NCI-H1694 (cell line): ENCODE results near the gene FHL1.
A peak's percentile ranks its signal among the peaks of the same experiment; 100 is the strongest.
"Not testable (repeated sequence)": the region's sequence is repeated elsewhere in the genome, so short reads cannot be mapped to it uniquely, and the experiment has no call there.

ENCODE experiments used
- DNase-seq: peaks from one replicate; lab custom pipeline; 2025; lab: John Stamatoyannopoulos, UW

Gene FHL1

GRCh38 chrX:136147976-136148375, 643 bp downstream of the FHL1 start:
- DNase-seq = no peak

DNA sequence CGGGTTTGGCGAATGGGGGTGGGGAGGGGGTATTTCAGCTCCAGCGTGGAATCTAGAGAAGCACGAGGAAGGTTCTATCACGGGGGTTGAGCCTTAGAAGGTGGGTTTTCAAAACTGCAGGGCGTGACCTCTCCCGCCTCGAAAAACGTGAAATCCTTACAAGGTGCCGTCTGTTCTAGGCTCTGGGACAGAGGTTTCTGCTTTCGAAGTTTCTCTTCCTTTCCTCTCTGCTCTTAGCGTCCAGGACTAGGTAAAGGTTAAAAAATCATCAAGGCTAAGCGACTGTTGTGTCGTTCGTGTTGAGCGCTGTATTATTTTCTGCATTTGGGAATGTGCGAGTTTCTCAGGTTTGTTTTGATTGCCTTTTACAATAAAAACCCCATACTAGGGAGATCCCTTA, 1.1 kb downstream of the FHL1 start:
- no peak for DNase-seq

DNA sequence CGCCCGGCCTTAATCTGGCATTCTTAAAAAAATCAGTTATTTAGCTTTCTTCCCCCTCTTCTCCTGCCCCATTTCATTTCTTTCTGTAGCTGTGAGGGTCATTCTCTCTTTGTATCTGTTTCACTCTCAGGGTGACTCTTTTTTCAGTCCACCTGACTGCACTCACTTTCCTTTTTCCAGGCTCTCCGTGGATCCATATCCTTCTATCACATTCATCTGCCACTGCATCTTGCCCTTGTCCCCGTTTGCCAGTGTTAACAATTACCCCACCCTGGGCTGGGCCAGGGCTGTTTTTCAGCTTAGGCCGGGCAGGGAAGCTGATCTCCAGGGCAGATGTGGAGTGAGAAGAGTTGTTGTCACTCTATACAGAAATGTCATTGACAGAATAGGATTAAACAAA, 7.7 kb downstream of the FHL1 start:
- DNase-seq = no peak

DNA sequence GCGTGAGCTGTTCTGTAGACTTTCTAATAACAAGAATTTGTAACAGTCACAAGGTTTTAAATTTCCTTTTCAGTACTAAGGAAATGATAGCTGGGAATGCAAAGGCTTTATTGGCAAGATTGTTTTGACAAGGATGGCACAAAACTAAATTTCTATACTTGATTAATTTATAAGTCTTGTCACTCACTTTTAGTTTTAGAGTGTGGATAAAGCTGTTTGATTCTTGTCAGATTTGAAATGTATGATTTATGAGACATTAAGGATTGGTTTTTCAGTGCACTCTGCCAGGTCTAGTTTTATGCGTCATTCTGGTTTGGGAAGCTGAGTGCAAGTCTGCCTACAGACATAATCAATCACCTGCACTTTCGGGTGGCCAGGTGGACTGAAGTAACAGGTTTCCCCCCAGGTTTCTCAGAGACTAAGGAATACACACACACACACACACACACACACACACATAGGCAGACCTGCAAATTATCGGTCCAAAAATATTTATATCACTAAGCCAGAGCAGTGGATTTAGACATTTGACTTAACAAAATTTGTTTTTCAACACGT, 9.3 kb downstream of the FHL1 start:
- DNase-seq = no peak

GRCh38 chrX:136157187-136157586, 9.9 kb downstream of the FHL1 start:
- no peak for DNase-seq

GRCh38 chrX:136158685-136159084, 11.4 kb downstream of the FHL1 start:
- DNase-seq = no peak

- no peak for DNase-seq
Measured at GRCh38 chrX:136159611-136160025, 12.3 kb downstream of the FHL1 start.

DNA sequence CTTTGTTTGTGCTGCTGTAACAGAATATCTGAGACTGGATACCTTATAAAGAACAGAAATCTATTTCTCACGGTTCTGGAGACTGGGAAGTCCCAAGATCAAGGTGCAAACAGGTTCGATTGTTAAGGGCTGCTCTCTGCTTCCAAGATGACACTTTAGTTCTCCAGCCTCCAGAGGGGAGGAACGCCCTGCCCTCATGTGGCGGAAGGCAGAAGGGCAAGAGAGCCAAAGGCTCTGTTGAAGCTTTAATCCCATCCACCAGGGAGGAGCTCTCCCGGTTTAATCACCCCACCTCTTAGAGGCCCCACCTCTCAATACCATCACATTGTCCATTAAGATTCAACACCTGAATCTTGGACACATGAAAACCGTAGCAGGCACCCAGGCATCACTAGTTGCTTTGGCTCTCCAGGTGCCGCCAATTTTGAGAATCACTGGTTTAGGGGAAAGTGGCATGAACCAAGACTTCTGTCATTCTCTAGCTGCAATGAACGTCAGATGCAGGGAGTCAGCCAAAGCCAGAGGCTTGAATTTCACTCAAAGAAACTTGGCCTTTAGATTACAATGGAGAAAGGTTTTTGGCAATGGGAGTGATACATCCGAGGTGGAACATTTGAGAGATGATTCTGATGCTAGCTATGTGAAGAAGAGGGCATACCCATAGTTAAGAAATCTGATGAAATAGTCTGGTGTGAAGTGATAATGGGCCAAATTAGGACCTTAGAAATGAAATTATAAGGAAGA, 15.7 kb downstream of the FHL1 start:
- peak; percentile 10 for DNase-seq

DNA sequence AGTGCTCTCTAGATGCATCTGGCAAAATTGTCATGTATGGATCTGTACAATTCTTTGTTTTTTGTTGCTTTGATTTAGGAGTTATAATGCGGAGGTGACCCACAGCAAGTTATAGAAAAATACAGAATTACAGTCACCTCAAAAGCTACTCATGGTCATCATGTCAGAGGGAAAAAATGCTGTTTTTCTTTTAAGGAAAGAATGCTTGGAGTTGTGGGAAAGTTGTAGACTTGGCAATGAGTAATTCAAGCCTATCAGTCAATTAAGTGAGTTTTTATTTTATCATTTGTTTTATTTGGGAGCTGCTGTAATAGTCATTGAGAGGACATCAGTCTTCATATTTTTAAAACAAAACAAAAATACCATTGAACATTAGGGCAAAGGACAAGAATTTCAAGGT, 16.4 kb downstream of the FHL1 start:
- no peak for DNase-seq

GRCh38 chrX:136165406-136165805, 18.1 kb downstream of the FHL1 start:
- no peak for DNase-seq

GRCh38 chrX:136166221-136166855, 19.0 kb downstream of the FHL1 start:
- DNase-seq = no peak

DNA sequence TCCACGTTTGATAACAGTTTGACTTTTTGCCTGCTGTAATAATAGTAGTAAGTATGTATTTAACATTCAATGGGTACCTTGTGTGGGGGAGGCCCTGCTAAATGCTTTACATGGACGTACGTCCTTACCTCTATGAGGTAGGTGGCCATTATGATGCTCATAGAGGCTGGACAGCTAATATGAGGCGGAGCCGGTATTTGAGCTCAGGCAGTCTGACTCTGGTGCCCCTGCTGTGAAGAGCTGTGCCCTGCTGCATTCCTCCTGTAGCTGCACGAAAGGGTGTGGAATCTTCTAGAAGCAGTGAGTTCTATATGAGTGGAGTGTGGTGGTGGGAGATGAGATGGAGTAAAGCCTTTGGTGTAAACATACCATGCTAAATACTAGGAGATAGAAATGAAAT, 20.7 kb downstream of the FHL1 start:
- not testable (repeated sequence) for DNase-seq

DNA sequence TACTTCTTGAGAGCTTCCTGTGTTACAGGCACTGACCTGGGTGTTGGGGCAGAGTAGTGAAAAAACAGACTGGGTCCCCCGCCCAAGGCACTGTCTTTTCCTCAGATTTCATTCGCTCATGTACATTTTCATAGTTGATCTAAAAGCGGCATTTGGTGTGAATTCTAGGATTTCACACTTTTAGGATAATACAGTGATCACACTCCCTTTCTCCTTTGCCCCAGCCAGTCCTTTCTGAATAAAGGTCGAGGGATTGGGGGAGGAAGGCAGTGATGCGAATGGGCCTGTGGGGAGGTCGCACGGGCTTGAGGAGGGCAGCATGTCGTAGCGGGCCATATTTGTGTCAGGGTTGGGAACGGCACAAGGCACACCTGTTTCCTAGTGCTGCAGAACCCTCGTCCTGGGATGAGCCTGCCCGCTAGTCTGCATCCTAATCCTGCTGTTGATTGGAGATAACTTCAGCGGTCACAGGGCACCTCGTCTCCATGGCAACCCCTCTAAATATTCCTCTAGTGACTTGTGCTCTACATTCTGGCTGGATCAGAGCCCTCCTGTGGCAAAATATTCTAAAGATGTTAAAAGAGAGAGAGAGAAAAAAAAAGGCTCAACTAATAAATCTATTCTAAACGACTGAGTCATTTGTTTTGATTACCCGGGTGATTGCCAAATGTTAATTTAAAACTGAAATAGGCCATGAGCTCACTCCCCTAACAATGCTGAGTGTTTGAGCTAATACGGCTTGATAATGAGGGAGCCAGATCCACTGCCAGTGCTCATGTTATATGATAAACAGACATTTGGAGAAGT, 21.8 kb downstream of the FHL1 start:
- peak; percentile 17 for DNase-seq

GRCh38 chrX:136170139-136170800, 22.9 kb downstream of the FHL1 start:
- no peak for DNase-seq

DNA sequence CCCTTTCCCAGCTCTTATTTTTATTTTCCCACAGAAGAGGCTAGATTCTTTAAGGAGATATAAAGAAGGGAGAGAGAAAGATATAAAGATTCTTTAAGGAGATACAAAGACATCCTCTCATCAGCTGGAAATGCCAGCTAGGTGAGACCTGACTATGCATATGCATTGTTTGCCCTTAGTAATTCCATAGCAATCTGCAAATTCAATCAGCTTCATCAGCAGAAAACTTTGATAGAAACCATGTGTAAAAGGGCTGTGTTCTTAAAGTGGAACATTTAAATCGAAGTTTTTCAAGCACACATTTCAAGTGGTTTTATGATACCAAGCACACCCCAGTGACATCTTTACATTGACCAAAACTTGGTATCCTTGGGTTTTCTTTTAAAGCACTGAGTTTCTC, 24.1 kb downstream of the FHL1 start:
- no peak for DNase-seq

DNA sequence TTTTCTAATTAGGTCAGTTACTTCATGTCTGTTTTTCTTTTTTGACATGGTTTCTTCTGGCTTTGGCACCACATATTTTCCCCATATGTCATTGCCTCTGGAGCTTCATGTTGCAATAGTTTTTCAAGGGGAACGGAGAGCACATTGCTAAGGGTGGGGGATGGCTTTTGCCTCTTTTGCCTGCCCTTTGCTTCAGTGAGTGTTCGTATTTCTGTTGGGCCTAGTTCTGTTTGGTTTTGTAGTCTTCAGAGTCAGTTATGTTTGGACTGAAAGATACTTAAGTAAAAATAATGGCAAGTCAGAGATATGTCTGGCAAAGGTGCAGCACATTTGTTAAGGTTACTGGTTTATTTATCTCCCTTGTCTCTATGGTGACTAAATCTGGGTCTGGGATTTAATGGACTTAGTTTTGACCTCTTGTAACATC, 29.1 kb downstream of the FHL1 start:
- DNase-seq = no peak

DNA sequence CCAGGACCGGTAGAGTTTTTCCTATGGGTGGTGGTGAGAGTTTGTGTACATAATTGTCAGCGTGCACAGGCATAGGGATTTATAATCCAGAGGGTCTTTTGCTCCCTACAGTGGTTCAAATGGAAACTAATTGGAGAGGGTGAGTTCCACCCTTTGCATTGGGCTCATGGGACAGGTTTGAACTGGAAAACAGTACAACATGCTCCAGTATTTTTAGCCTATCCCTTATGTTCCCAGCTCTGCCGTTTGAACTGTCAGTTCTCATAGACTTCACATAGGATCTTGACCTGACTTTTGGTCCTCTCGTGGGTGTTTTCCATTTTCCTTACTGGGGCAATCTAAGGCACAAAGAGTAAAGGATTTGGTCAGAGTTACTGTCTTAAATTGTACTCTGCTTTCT, 31.8 kb downstream of the FHL1 start:
- DNase-seq = no peak

DNA sequence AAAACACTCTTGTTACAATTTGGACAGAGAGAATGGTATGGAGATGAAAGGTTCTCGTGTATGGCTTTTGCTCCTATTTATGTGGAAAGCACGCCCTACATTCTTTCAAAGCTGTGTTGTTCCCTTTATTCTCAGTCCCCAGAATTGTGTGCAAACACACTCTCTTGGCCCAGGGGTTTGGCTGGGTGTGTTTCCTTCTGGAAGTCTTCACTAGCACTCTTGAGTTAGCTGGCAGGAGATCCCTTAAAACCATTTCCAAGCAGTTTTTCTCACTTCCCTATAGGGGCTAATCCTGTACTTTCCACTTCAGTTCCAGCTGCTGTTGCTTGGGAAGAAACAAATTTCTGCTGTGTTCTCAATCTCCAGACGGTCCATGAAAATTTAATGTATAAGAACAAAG, 35.1 kb downstream of the FHL1 start:
- DNase-seq = no peak

DNA sequence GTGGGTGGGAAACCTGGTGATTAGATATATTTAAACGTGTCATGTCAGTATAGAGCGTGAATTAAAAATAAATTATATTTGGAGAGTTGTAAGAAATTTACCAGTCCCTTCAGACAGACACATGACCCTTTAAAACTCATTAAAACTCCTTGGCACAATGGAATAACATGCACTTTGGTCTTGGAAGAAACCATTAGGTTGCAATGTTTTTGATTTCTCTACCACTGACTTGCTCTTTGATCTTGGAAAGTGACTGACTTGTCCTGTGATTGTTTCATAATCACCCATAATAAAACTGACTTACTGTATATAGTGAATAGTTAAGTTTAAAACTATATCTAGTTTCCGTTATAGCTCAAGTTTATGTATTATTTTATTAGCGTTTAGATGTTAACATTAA, 35.8 kb downstream of the FHL1 start:
- no peak for DNase-seq

GRCh38 chrX:136183917-136184316, 36.6 kb downstream of the FHL1 start:
- DNase-seq = no peak

DNA sequence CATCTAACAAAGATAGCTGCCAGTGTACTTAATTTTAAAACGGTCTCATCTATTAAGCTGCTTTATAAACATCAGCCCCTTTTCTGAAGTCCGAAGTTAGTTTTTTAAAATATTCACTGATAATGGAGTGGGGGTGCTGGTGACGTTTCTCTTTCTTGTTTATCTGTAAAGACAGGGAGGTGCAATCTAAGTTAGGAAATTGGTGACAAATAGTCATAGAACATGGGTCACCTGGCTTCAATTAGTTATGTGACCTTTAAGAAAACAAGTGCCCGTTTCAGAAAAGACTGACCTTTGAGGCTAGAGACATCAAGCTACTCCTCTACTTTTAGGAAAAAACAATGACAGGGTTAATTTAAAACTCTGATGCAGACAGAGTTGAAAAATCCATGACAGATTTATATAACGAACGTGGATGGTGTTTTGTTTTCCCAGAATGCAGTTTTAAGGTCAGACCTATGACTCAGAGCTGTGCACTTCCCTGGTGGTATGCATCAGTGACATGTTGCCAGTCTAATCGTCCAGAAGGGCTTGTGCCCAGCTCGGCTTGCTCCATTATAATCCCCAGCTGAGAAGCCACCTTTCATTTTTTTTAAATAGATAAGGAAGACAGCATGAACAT, 38.2 kb downstream of the FHL1 start:
- no peak for DNase-seq

DNA sequence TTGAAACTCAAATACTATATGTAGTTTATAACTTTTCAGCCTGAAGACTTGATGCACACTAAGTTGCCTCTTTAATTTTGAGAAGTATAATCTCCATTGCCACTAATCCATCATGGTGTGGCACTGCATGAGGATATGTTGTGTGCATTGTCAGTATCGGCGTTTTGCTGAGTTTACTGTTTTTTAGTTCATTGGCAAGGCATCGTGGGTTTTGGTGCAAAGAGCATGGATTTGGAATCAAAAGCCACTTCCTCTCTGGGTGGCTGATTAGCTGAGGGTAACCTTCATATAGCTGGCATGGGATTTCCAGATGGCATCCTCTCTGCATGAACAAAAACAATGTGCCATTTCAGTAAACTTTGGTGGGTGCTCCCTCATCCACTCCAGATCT, 38.7 kb downstream of the FHL1 start:
- DNase-seq = no peak
